ENCODE data around the gene ASCC3.

DNA sequence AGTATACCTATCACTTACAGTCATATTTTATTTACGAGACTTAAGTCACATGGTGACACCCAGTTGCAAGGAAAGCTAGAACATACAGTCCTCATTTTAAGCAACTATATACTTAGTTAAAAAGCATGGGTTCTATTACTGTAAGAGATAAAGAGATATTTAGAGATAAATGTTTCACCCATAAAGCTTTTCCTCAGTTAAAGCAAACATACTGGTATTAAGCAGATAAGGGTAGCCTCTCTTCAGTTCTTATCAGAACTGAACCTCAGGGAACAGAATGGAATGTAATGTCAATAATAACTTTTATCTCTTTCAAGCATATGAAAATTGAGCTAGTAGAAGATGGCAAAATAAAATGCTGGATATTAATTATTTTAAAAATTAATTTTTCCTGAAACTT is 9.9 kb upstream of the ASCC3 start:
- no peak for TF ChIP-seq CTCF (IDR thresholded peaks at IDR 0.05; ENCODE audit: poor library complexity)
- TF ChIP-seq EZH2phosphoT487 (IDR thresholded peaks at IDR 0.05; ENCODE audit: low read depth, severe bottlenecking, unreplicated experiment): no peak
- TF ChIP-seq EZH2 (IDR thresholded peaks at IDR 0.05; ENCODE audit: borderline replicate concordance): no peak

Data from hepatocyte (in vitro differentiated cells).